Pancreas (tissue), 10 donors: ENCODE results near the gene VCAM1. TPM values are rescaled to one million over a fixed set of nuclear protein-coding genes. Genes with fewer than 3 reads are reported as not detected.
"Not testable (repeated sequence)": the region's sequence is repeated elsewhere in the genome, so short reads cannot be mapped to it uniquely, and the experiment has no call there.

ENCODE experiments used
- ATAC-seq, 4 donors: fragments of 200-7000 bp; cut with Tn5 transposase; one replicate each; pipeline versions ENCODE4 v1.8.0 to v1.9.1; 2020; ENCODE audit warnings: mild to moderate bottlenecking in 4 of 4, moderate library complexity in 4 of 4
- DNase-seq, 6 donors: peaks; one replicate each; pipeline ENCODE4 v3.0.0-alpha.2; 2020
- FAIRE-seq: peaks from 2 replicates; lab custom pipeline; 2012; peaks lifted over from hg19 to GRCh38; lab: Jason Lieb, UNC
- H3K27ac ChIP-seq, 4 donors: fragments of 200-600 bp; sonication (generic); 1 replicate in 3 of 4; 2 replicates in 1 of 4; pipeline versions ENCODE4 v1.5.0 to v1.8.0; 2020
- H3K27me3 ChIP-seq, 4 donors: fragments of 200-600 bp; one replicate each; pipeline ENCODE4 v1.8.0; 2021
- H3K36me3 ChIP-seq, 3 donors: fragments of 200-600 bp; sonication (generic) in 1 of 3; one replicate each; pipeline versions ENCODE4 v1.5.0 to v1.8.0; 2020 to 2021
- H3K4me1 ChIP-seq, 3 donors: fragments of 200-600 bp; one replicate each; pipeline ENCODE4 v1.8.0; 2021
- H3K4me3 ChIP-seq, 4 donors: fragments of 200-600 bp; sonication (generic) in 2 of 4; one replicate each; pipeline versions ENCODE4 v1.5.0 to v1.8.0; 2020 to 2021
- H3K9me3 ChIP-seq, 4 donors: fragments of 200-600 bp; one replicate each; pipeline ENCODE4 v1.8.0; 2021
- WGBS, 2 donors: extraction: QIAGEN DNeasy Blood & Tissue Kit; methylation state at CpG; one replicate each; pipeline ENCODE4 v1.1.7; 2013; 5-methylcytosine and 5-hydroxymethylcytosine counted together
- intact Hi-C, 3 donors: fragments of 100-400 bp; cut with DNase I; formaldehyde crosslinking; loops; one replicate each; pipeline versions ENCODE4 v1.11.1 to v1.14.2; 2022
- polyA plus RNA-seq, 2 donors: library from polyadenylated mRNA; stranded (reverse); fragments of 200-250 nt; gene quantifications; one replicate each; pipeline ENCODE4 v1.2.3, GENCODE V29; 2013
- total RNA-seq, 6 donors: library from RNA; stranded (reverse); fragmentation: NEBNext Ultra II Directional in 4 of 6; extraction: Animal tissue kit (Norgen Biotek cat#: 25700) in 4 of 6; gene quantifications; one replicate each; pipeline versions ENCODE4 v1.2.1 to v1.2.4, GENCODE V29; 2021 to 2023
- TF ChIP-seq, protein P1 (sequence below), 4 donors: fragments of 200-600 bp; sonication (generic) in 3 of 4; IDR thresholded peaks; one replicate each; pipeline versions ENCODE4 v1.5.0 to v1.8.0; 2021; ENCODE audit warnings: antibody characterized with exemption in 4 of 4
- donor health status: healthy with polysubstance abuse.
- donor health status: DM: no; HTN: no; CAD: no; lungs with moderate emphysema.
- donor health status: DM: no; HTN: no; CAD: no.
- donor health status: control.
- donor health status: control.
- donor health status: Bipolar disorder and iron deficiency.
- donor health status: DM: yes; HTN: yes; CAD: no.
- donor health status: DM: no; HTN: no; CAD: no.
- donor health status: DM: no; HTN: no; CAD: no.
- donor health status: DM: yes; HTN: yes; CAD: no.

The VCAM1 gene
- total and polyA plus RNA-seq, 8 donors: 4.3 to 98.5 (median 11.4) TPM

GRCh38 chr1:100706856-100707255 lies 12.7 kb upstream of the VCAM1 start:
- ATAC-seq (no peak), DNase-seq (no peak), FAIRE-seq (no peak)
- H3K27ac ChIP-seq: no peak overlapping the region
- H3K36me3 ChIP-seq: no peaks in the 10 kb centered on the region
- TF ChIP-seq, protein P1, sequence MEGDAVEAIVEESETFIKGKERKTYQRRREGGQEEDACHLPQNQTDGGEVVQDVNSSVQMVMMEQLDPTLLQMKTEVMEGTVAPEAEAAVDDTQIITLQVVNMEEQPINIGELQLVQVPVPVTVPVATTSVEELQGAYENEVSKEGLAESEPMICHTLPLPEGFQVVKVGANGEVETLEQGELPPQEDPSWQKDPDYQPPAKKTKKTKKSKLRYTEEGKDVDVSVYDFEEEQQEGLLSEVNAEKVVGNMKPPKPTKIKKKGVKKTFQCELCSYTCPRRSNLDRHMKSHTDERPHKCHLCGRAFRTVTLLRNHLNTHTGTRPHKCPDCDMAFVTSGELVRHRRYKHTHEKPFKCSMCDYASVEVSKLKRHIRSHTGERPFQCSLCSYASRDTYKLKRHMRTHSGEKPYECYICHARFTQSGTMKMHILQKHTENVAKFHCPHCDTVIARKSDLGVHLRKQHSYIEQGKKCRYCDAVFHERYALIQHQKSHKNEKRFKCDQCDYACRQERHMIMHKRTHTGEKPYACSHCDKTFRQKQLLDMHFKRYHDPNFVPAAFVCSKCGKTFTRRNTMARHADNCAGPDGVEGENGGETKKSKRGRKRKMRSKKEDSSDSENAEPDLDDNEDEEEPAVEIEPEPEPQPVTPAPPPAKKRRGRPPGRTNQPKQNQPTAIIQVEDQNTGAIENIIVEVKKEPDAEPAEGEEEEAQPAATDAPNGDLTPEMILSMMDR (IDR thresholded peaks at IDR 0.05): no peak
- H3K9me3 ChIP-seq: no peaks in the 10 kb centered on the region
- intact Hi-C loops: no loop called here
- no peak overlapping the region for H3K4me3 ChIP-seq
- no peaks in the 10 kb centered on the region for H3K4me1 ChIP-seq
- WGBS, 2 donors: 61 to 88% methylated on average over 1 of the region's 1 CpG
- no peaks in the 10 kb centered on the region for H3K27me3 ChIP-seq

GRCh38 chr1:100708476-100709062 lies 11.0 kb upstream of the VCAM1 start:
- H3K9me3 ChIP-seq: no peaks in the 10 kb centered on the region
- 45 to 57% methylated on average over 2 of the region's 2 CpGs for WGBS, 2 donors
- TF ChIP-seq, protein P1 (IDR thresholded peaks at IDR 0.05): no peak
- H3K27me3 ChIP-seq: no peaks in the 10 kb centered on the region
- no peaks in the 10 kb centered on the region for H3K36me3 ChIP-seq
- no peak for ATAC-seq
- no peak for FAIRE-seq
- H3K27ac ChIP-seq: no peak overlapping the region
- no peak overlapping the region for H3K4me3 ChIP-seq
- no peak for DNase-seq
- intact Hi-C loops: no loop called here
- no peaks in the 10 kb centered on the region for H3K4me1 ChIP-seq

- FAIRE-seq: no peak
- no peaks in the 10 kb centered on the region for H3K4me1 ChIP-seq
- H3K4me3 ChIP-seq: no peak overlapping the region
- no peaks in the 10 kb centered on the region for H3K27me3 ChIP-seq
- no peak overlapping the region for H3K27ac ChIP-seq
- no peaks in the 10 kb centered on the region for H3K9me3 ChIP-seq
- TF ChIP-seq, protein P1 (IDR thresholded peaks at IDR 0.05): no peak
- intact Hi-C loops: no loop called here
- DNase-seq: no peak
- WGBS, 2 donors: 78 to 79% methylated on average over 1 of the region's 1 CpG
- no peaks in the 10 kb centered on the region for H3K36me3 ChIP-seq
- ATAC-seq: no peak
Observed at GRCh38 chr1:100710906-100711682, 8.4 kb upstream of the VCAM1 start.

DNA sequence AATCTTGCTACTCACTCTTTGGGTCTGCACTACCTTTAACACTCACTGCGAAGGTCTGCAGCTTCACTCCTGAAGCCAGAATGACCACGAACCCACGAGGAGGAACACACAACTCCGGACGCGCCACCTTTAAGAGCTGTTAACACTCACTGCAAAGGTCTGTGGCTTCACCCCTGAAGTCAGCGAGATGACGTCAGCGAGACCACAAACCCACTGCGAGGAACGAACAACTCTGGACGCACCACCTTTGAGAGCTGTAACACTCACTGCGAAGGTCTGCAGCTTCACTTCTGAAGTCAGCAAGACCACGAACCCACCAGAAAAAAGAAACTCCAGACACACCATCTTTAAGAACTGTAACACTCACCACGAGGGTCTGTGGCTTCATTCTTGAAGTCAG lies 6.5 kb upstream of the VCAM1 start:
- ATAC-seq, H3K27me3 ChIP-seq, H3K36me3 ChIP-seq, FAIRE-seq, DNase-seq, H3K4me3 ChIP-seq, H3K4me1 ChIP-seq, intact Hi-C loops, H3K9me3 ChIP-seq: not testable (repeated sequence)
- 81 to 84% methylated on average over 15 of the region's 15 CpGs for WGBS, 2 donors
- peak overlapping the region in 1 of 4 donors; percentile 72 for H3K27ac ChIP-seq

DNA sequence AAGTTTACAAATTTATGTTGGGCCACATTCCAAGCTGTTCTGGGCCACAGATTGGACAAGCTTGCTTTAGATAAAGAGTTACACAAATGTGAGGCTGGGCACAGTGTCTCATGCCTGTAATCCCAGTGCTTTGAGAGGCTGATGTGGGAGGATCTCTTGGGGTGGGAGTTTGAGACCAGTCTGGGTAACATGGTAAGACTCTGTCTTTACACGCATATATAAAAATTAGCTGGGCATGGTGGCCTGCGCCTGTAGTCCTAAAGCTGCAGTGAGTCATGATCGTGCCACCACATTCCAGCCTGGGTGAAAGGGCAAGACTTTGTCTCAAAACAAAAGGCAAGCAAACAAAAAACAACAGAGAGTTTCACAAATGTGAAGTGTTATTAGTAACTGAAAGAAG lies 5.9 kb upstream of the VCAM1 start:
- ATAC-seq: peak in 1 of 4 donors; percentile 24

More for the DNA sequence above, 5.9 kb upstream of the VCAM1 start:
- Histone ChIP-seq H3K27ac (peak overlapping the region in 2 of 4 donors; percentile 64 to 72), H3K4me3 (no peak overlapping the region), H3K36me3 (no peaks in the 10 kb centered on the region), H3K4me1 (no peaks in the 10 kb centered on the region), H3K27me3 (no peaks in the 10 kb centered on the region), H3K9me3 (no peaks in the 10 kb centered on the region)
- no peak for DNase-seq
- 72 to 77% methylated on average over 3 of the region's 3 CpGs for WGBS, 2 donors
- TF ChIP-seq, protein P1 (IDR thresholded peaks at IDR 0.05): no peak
- no peak for FAIRE-seq
- intact Hi-C loops: no loop called here
